Right lobe of liver (tissue), 6 donors: ENCODE results near the gene HPSE2. TPM values are rescaled to one million over a fixed set of nuclear protein-coding genes. Genes with fewer than 3 reads are reported as not detected.

Experiments
- ATAC-seq, 4 donors: fragments of 200-7000 bp; cut with Tn5 transposase; one replicate each; pipeline ENCODE4 v1.9.1; 2020; ENCODE audit warnings: mild to moderate bottlenecking in 4 of 4, moderate library complexity in 4 of 4
- DNase-seq, 3 donors: peaks; one replicate each; pipeline ENCODE4 v3.0.0-alpha.2; 2020
- H3K27ac ChIP-seq, 3 donors: fragments of 200-600 bp; one replicate each; pipeline ENCODE4 v1.8.0; 2022
- H3K27me3 ChIP-seq, 2 donors: fragments of 200-600 bp; one replicate each; pipeline ENCODE4 v1.8.0; 2022
- H3K36me3 ChIP-seq, 4 donors: fragments of 200-600 bp; sonication (generic) in 1 of 4; one replicate each; pipeline versions ENCODE4 v1.5.1 to v1.8.0; 2017 to 2022; ENCODE audit warnings: control low read depth in 1 of 4
- H3K4me1 ChIP-seq, 4 donors: fragments of 200-600 bp; sonication (generic) in 1 of 4; one replicate each; pipeline versions ENCODE4 v1.5.1 to v1.8.0; 2017 to 2022; ENCODE audit warnings: control low read depth in 1 of 4
- H3K4me3 ChIP-seq, 3 donors: fragments of 200-600 bp; one replicate each; pipeline ENCODE4 v1.8.0; 2022
- H3K9me3 ChIP-seq, 4 donors: fragments of 200-600 bp; sonication (generic) in 1 of 4; one replicate each; pipeline versions ENCODE4 v1.5.1 to v1.8.0; 2017 to 2022; ENCODE audit warnings: control low read depth in 1 of 4
- POLR2A ChIP-seq: fragments of 450-650 bp; IDR thresholded peaks from one replicate; pipeline ENCODE4 v1.6.1; 2017; ENCODE audit warnings: antibody characterized with exemption, mild to moderate bottlenecking
- WGBS: methylation state at CpG from one replicate; pipeline ENCODE4 v1.1.6; 2018; ENCODE audit warnings: low coverage, low lambda C conversion rate; ENCODE audit not compliant: insufficient coverage; ENCODE audit errors: missing lambda C conversion rate; 5-methylcytosine and 5-hydroxymethylcytosine counted together
- intact Hi-C, 2 donors: fragments of 100-400 bp; cut with DNase I; formaldehyde crosslinking; loops; one replicate each; pipeline versions ENCODE4 v1.11.2 to v1.14.1; 2022
- total RNA-seq, 6 experiments: library from RNA; depleted of rRNA in 2 of 6; stranded (reverse); fragments of >200 nt in 2 of 6; fragmentation: NEBNext Ultra II Directional in 3 of 6; extraction: Animal tissue kit (Norgen Biotek cat#: 25700) in 3 of 6; gene quantifications; one replicate each; pipeline versions ENCODE4 v1.1.0 to v1.2.4, GENCODE V29; 2016 to 2023
- TF ChIP-seq, protein P1 (sequence below), 4 donors: fragments of 200-600 bp in 3 of 4; fragments of 450-650 bp in 1 of 4; IDR thresholded peaks; one replicate each; pipeline versions ENCODE4 v1.5.1 to v1.8.0; 2016 to 2022; ENCODE audit warnings: antibody characterized with exemption in 4 of 4, mild to moderate bottlenecking in 2 of 4
- donor health status: DM: no; HTN: yes; CAD: no.
- donor health status: DM: no; HTN: no; CAD: no.
- donor health status: DM: no; HTN: no; CAD: no.
- donor health status: DM: no; HTN: yes; CAD: no.
- donor health status: DM: no; HTN: yes; CAD: no.

HPSE2 gene
- total RNA-seq, 6 experiments from 2014 or later = not detected

DNA sequence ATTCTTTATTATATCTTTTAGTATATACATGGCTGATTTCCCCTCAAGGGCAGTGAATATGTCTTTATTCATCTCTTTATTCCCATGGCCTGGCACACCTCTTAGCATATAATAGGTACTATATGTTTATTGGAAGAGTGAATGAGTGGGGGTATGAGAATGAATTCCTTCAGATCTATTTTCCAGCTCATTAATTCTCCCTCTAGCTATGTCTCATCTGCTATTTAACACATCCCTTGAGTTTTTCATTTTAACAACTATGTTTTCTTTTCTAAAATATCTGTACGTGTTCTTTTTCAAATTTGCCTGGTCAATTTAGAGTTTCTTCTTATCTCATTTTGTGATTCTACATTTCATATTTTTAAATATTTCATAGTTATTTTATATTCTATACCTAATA is 803.3 kb downstream of the HPSE2 start:
- H3K4me3 ChIP-seq = no peak overlapping the region
- H3K27ac ChIP-seq = no peak overlapping the region
- H3K4me1 ChIP-seq = no peaks in the 10 kb centered on the region
- peaks cover 0 to 73% (median 28%) of the 10 kb centered on the region in 4 donors for H3K36me3 ChIP-seq
- no CpG with 5 or more reads among the region's 1 CpG for WGBS
- ATAC-seq (no peak), DNase-seq (no peak)
- intact Hi-C loops = no loop called here
- H3K27me3 ChIP-seq = no peaks in the 10 kb centered on the region
- no peaks in the 10 kb centered on the region for H3K9me3 ChIP-seq
- TF ChIP-seq POLR2A = no peak
- TF ChIP-seq, protein P1, sequence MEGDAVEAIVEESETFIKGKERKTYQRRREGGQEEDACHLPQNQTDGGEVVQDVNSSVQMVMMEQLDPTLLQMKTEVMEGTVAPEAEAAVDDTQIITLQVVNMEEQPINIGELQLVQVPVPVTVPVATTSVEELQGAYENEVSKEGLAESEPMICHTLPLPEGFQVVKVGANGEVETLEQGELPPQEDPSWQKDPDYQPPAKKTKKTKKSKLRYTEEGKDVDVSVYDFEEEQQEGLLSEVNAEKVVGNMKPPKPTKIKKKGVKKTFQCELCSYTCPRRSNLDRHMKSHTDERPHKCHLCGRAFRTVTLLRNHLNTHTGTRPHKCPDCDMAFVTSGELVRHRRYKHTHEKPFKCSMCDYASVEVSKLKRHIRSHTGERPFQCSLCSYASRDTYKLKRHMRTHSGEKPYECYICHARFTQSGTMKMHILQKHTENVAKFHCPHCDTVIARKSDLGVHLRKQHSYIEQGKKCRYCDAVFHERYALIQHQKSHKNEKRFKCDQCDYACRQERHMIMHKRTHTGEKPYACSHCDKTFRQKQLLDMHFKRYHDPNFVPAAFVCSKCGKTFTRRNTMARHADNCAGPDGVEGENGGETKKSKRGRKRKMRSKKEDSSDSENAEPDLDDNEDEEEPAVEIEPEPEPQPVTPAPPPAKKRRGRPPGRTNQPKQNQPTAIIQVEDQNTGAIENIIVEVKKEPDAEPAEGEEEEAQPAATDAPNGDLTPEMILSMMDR (IDR thresholded peaks at IDR 0.05) = no peak

DNA sequence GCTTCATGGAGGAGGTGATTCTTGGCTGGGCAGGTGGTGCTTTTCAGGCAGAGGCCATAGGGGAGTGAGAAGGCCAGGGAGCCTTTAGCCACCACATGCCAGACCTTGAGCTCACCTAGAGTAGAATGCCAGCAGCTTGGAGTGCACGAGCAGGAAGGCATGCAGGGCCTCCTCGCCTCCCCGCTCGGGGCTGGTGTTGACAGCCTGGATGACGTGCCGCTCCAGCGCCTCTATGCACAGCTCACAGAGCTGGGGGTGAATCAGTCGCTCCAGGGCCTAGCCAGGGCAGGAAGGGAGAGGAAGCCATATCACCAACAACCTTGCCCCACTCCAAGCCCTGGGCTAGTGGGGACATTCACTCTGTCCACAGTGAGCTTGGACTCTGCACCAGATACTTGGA is 804.6 kb downstream of the HPSE2 start:
- no peaks in the 10 kb centered on the region for H3K27me3 ChIP-seq
- H3K27ac ChIP-seq = no peak overlapping the region
- peaks cover 0 to 73% (median 28%) of the 10 kb centered on the region in 4 donors for H3K36me3 ChIP-seq
- no peak overlapping the region for H3K4me3 ChIP-seq
- WGBS = no CpG with 5 or more reads among the region's 8 CpGs
- no peaks in the 10 kb centered on the region for H3K4me1 ChIP-seq
- DNase-seq = no peak
- no peaks in the 10 kb centered on the region for H3K9me3 ChIP-seq
- TF ChIP-seq POLR2A = no peak
- TF ChIP-seq, protein P1 (IDR thresholded peaks at IDR 0.05) = no peak
- intact Hi-C loops = no loop called here
- ATAC-seq = no peak

DNA sequence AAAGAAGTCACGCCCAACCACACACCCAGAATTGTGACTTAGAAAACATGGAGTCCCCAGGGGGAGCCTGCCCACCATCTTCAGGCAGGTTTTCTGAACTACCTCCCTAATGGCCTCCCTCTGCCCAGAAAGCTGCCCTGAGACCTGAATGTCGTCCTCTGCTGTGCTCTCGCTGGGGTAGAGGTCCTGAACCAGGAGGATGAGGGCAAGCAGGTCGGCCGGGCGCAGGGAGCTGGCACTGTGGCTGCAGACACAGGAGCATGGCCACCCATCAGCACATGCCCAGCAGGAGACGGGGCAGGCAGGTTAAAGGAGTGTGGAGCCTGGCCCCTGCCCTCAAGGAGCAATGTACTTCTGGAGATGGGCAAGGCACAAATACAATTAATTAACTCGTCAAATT is 805.2 kb downstream of the HPSE2 start:
- 97% methylated on average over 4 of the region's 8 CpGs for WGBS
- Histone ChIP-seq H3K27me3 (no peaks in the 10 kb centered on the region), H3K27ac (no peak overlapping the region), H3K9me3 (no peaks in the 10 kb centered on the region), H3K36me3 (peaks cover 0 to 70% (median 27%) of the 10 kb centered on the region in 4 donors), H3K4me1 (no peaks in the 10 kb centered on the region), H3K4me3 (no peak overlapping the region)
- intact Hi-C loops = no loop called here
- no peak for DNase-seq
- TF ChIP-seq POLR2A = no peak
- TF ChIP-seq, protein P1 (IDR thresholded peaks at IDR 0.05) = no peak
- no peak for ATAC-seq

DNA sequence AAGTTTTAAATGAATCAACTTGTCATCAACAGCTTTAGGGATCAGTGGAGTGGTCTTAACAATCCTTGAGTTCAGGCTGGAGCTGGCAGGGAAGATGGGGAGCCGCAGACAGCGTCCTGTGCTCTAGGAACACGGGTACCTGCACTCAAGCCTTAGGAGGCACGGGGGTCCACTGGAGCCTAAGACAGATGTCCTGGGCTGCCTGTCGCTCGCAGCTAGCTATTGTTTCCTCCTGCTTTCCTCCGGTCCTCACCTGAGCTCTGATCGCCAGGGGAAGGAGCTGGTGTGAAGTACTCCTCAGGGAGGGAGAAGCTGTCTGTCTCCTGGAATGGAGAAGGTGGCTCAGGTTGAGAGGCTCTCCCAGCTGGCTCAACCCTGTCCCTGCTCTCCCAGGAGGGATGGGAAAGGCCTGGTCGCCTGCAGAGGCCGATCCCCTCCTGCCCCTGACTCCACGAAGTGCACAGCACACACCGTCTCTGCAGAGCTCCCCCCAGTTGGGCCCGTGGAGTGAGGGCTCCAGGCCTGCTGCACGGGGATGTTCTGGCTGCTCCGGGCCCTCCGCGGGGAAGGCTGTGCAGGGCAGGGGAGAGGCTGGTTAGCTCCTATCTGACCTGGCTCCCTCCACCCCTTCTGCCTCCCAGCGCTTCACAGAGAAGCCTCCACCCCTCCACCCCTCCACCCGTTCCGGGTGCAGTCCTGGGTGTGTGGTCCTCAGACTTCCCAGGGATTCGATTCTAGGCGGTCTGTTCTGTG is 806.2 kb downstream of the HPSE2 start:
- Histone ChIP-seq H3K36me3 (peaks cover 0 to 61% (median 23%) of the 10 kb centered on the region in 4 donors), H3K4me1 (no peaks in the 10 kb centered on the region), H3K4me3 (no peak overlapping the region), H3K9me3 (no peaks in the 10 kb centered on the region), H3K27ac (no peak overlapping the region), H3K27me3 (no peaks in the 10 kb centered on the region)
- ATAC-seq (no peak), DNase-seq (no peak)
- TF ChIP-seq, protein P1 (IDR thresholded peaks at IDR 0.05) = no peak
- TF ChIP-seq POLR2A = no peak
- intact Hi-C loops = no loop called here
- 95% methylated on average over 7 of the region's 22 CpGs for WGBS
